ENCODE results near the gene EHF.

Gene EHF

GRCh38 chr11:34706709-34707461 is 86.0 kb downstream of the EHF start:
- Histone ChIP-seq H3K27ac (ENCODE audit: extremely low read depth, low read depth, low read length) (no peak overlapping the region), H3K9me3 (ENCODE audit: control insufficient read depth, insufficient read depth, low read depth, low read length) (no peaks in the 10 kb centered on the region), H3K36me3 (ENCODE audit: control insufficient read depth in 2 of 2, insufficient read depth in 1 of 2, low read length in 2 of 2) (no peaks in the 10 kb centered on the region), H3K4me3 (ENCODE audit: low read depth, low read length) (no peak overlapping the region), H3K4me1 (ENCODE audit: control insufficient read depth, insufficient read depth, low read length) (no peaks in the 10 kb centered on the region)
- ChIA-PET CTCF (no interaction called here), POLR2A (no interaction called here)
- TF ChIP-seq SCRT1 (tag by site-specific recombination; IDR thresholded peaks at IDR 0.05; ENCODE audit: borderline replicate concordance) (no peak), ATF2 (tag by site-specific recombination; IDR thresholded peaks at IDR 0.05; ENCODE audit: low read depth) (no peak), ZNF132 (tag by site-specific recombination; IDR thresholded peaks at IDR 0.05; ENCODE audit: borderline replicate concordance) (no peak), ZNF114 (tag by site-specific recombination; IDR thresholded peaks at IDR 0.05) (no peak), ZNF837 (tag by site-specific recombination; IDR thresholded peaks at IDR 0.05) (no peak), ZNF555 (tag by site-specific recombination; conservative IDR thresholded peaks at IDR 0.05) (no peak), ZNF624 (tag by site-specific recombination; IDR thresholded peaks at IDR 0.05) (no peak), ZNF175 (tag by site-specific recombination; IDR thresholded peaks at IDR 0.05) (no peak), SETDB1 (IDR thresholded peaks at IDR 0.05; ENCODE audit: insufficient read length, low read length) (no peak), RBAK (tag by site-specific recombination; IDR thresholded peaks at IDR 0.05) (no peak), YY1 (tag by site-specific recombination; IDR thresholded peaks at IDR 0.05) (no peak), AEBP2 (tag by site-specific recombination; IDR thresholded peaks at IDR 0.05; ENCODE audit: borderline replicate concordance) (no peak), IKZF3 (tag by site-specific recombination; IDR thresholded peaks at IDR 0.05) (no peak), ZNF169 (tag by site-specific recombination; IDR thresholded peaks at IDR 0.05) (no peak), KLF7 (tag by site-specific recombination; IDR thresholded peaks at IDR 0.05; ENCODE audit: borderline replicate concordance) (no peak), ZFP37 (tag by site-specific recombination; IDR thresholded peaks at IDR 0.05) (no peak)
- TF ChIP-seq, protein P1, sequence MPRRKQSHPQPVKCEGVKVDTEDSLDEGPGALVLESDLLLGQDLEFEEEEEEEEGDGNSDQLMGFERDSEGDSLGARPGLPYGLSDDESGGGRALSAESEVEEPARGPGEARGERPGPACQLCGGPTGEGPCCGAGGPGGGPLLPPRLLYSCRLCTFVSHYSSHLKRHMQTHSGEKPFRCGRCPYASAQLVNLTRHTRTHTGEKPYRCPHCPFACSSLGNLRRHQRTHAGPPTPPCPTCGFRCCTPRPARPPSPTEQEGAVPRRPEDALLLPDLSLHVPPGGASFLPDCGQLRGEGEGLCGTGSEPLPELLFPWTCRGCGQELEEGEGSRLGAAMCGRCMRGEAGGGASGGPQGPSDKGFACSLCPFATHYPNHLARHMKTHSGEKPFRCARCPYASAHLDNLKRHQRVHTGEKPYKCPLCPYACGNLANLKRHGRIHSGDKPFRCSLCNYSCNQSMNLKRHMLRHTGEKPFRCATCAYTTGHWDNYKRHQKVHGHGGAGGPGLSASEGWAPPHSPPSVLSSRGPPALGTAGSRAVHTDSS (tag by site-specific recombination; IDR thresholded peaks at IDR 0.05): no peak
- TF ChIP-seq, protein P2, sequence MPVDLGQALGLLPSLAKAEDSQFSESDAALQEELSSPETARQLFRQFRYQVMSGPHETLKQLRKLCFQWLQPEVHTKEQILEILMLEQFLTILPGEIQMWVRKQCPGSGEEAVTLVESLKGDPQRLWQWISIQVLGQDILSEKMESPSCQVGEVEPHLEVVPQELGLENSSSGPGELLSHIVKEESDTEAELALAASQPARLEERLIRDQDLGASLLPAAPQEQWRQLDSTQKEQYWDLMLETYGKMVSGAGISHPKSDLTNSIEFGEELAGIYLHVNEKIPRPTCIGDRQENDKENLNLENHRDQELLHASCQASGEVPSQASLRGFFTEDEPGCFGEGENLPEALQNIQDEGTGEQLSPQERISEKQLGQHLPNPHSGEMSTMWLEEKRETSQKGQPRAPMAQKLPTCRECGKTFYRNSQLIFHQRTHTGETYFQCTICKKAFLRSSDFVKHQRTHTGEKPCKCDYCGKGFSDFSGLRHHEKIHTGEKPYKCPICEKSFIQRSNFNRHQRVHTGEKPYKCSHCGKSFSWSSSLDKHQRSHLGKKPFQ (tag by site-specific recombination; IDR thresholded peaks at IDR 0.05): no peak
- TF ChIP-seq, protein P3, sequence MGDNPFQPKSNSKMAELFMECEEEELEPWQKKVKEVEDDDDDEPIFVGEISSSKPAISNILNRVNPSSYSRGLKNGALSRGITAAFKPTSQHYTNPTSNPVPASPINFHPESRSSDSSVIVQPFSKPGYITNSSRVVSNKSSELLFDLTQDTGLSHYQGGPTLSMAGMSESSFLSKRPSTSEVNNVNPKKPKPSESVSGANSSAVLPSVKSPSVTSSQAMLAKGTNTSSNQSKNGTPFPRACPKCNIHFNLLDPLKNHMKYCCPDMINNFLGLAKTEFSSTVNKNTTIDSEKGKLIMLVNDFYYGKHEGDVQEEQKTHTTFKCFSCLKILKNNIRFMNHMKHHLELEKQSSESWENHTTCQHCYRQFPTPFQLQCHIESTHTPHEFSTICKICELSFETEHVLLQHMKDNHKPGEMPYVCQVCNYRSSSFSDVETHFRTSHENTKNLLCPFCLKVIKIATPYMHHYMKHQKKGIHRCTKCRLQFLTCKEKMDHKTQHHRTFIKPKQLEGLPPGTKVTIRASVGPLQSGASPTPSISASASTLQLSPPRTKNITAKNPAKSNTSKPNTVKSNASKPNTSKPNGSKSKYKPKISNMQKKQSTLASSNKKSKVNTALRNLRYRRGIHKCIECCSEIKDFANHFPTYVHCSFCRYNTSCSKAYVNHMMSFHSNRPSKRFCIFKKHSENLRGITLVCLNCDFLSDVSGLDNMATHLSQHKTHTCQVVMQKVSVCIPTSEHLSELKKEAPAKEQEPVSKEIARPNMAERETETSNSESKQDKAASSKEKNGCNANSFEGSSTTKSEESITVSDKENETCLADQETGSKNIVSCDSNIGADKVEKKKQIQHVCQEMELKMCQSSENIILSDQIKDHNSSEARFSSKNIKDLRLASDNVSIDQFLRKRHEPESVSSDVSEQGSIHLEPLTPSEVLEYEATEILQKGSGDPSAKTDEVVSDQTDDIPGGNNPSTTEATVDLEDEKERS (tag by site-specific recombination; IDR thresholded peaks at IDR 0.05): no peak
